Thoracic aorta (tissue), 2 donors: ENCODE results near the gene MAD1L1. TPM values are rescaled to one million over a fixed set of nuclear protein-coding genes. Genes with fewer than 3 reads are reported as not detected.

ENCODE experiments used
- ATAC-seq: fragments of 150-250 bp; one replicate; pipeline ENCODE4 v1.8.0; 2017; ENCODE audit warnings: low read depth; ENCODE audit not compliant: insufficient number of reproducible peaks, low FRiP score
- DNase-seq: peaks from one replicate; pipeline ENCODE4 v3.0.0-alpha.2; 2020; ENCODE audit warnings: low spot score
- H3K27ac ChIP-seq, 2 donors: fragments of 200-600 bp; sonication (generic); 1 replicate in 1 of 2; 2 replicates in 1 of 2; pipeline ENCODE4 v1.5.1; 2016; ENCODE audit warnings: mild to moderate bottlenecking in 2 of 2, moderate library complexity in 2 of 2
- H3K27me3 ChIP-seq: fragments of 200-600 bp; sonication (generic); replicated peaks from 2 replicates; pipeline ENCODE4 v1.6.0; 2016; ENCODE audit warnings: mild to moderate bottlenecking; ENCODE audit not compliant: insufficient read depth
- H3K36me3 ChIP-seq: fragments of 200-600 bp; sonication (generic); one replicate; pipeline ENCODE4 v1.5.1; 2016
- H3K4me1 ChIP-seq, 2 donors: fragments of 200-600 bp; sonication (generic); 1 replicate in 1 of 2; 2 replicates in 1 of 2; pipeline versions ENCODE4 v1.5.1 to v1.6.0; 2016; ENCODE audit warnings: low read depth in 2 of 2, mild to moderate bottlenecking in 1 of 2; ENCODE audit not compliant: control insufficient read depth in 1 of 2
- H3K4me3 ChIP-seq: fragments of 200-600 bp; sonication (generic); 2 replicates; pipeline ENCODE4 v1.5.1; 2016; ENCODE audit warnings: mild to moderate bottlenecking
- H3K9me3 ChIP-seq: fragments of 200-600 bp; sonication (generic); 2 replicates; pipeline ENCODE4 v1.5.1; 2016
- CTCF ChIP-seq: fragments of 200-600 bp; sonication (generic); IDR thresholded peaks from one replicate; pipeline ENCODE4 v1.5.1; 2019; ENCODE audit warnings: antibody characterized with exemption
- total RNA-seq, 2 donors: library from RNA; depleted of rRNA; stranded (reverse); fragments of >200 nt; gene quantifications; one replicate each; pipeline versions ENCODE4 v1.1.0 to v1.2.3, GENCODE V29; 2016

MAD1L1 gene
- total RNA-seq, 2 donors from 2014 or later = 27.4 to 41.3 TPM

- Histone ChIP-seq H3K27me3 (no peaks in the 10 kb centered on the region), H3K9me3 (no peaks in the 10 kb centered on the region), H3K4me1 (peaks cover 14 to 26% of the 10 kb centered on the region in 2 donors), H3K4me3 (no peak overlapping the region), H3K27ac (no peak overlapping the region), H3K36me3 (no peaks in the 10 kb centered on the region)
- TF ChIP-seq CTCF = no peak
- ATAC-seq = no peak
- DNase-seq = no peak
Observed at GRCh38 chr7:2159176-2159520, 73.6 kb downstream of the MAD1L1 start.

- no peaks in the 10 kb centered on the region for H3K9me3 ChIP-seq
- H3K4me3 ChIP-seq = no peak overlapping the region
- ATAC-seq = no peak
- peaks cover 14 to 26% of the 10 kb centered on the region in 2 donors for H3K4me1 ChIP-seq
- H3K27ac ChIP-seq = peak overlapping the region; percentile 72 to 76
- DNase-seq = no peak
- no peaks in the 10 kb centered on the region for H3K27me3 ChIP-seq
- no peaks in the 10 kb centered on the region for H3K36me3 ChIP-seq
- no peak for TF ChIP-seq CTCF
Observed at GRCh38 chr7:2158331-2159175, 74.2 kb downstream of the MAD1L1 start.

- Histone ChIP-seq H3K36me3 (no peaks in the 10 kb centered on the region), H3K4me1 (peaks cover 14 to 26% of the 10 kb centered on the region in 2 donors), H3K9me3 (no peaks in the 10 kb centered on the region), H3K27me3 (no peaks in the 10 kb centered on the region), H3K4me3 (peak overlapping the region; percentile 39), H3K27ac (peak overlapping the region; percentile 72 to 76)
- TF ChIP-seq CTCF = no peak
- DNase-seq (peak; percentile 27), ATAC-seq (peak; percentile 69)
Observed at GRCh38 chr7:2157473-2158279, 75.1 kb downstream of the MAD1L1 start.

- Histone ChIP-seq H3K9me3 (no peaks in the 10 kb centered on the region), H3K4me3 (peak overlapping the region; percentile 39), H3K4me1 (peaks cover 14 to 26% of the 10 kb centered on the region in 2 donors), H3K27me3 (no peaks in the 10 kb centered on the region), H3K27ac (peak overlapping the region; percentile 72 to 76), H3K36me3 (no peaks in the 10 kb centered on the region)
- DNase-seq (no peak), ATAC-seq (no peak)
- no peak for TF ChIP-seq CTCF
Observed at GRCh38 chr7:2156756-2157472, 75.8 kb downstream of the MAD1L1 start.

GRCh38 chr7:2154831-2155230, 77.9 kb downstream of the MAD1L1 start:
- H3K4me1 ChIP-seq = peaks cover 14 to 26% of the 10 kb centered on the region in 2 donors
- no peak overlapping the region for H3K27ac ChIP-seq
- H3K36me3 ChIP-seq = no peaks in the 10 kb centered on the region
- H3K27me3 ChIP-seq = no peaks in the 10 kb centered on the region
- no peak for DNase-seq
- no peak for TF ChIP-seq CTCF
- H3K4me3 ChIP-seq = no peak overlapping the region
- no peak for ATAC-seq
- H3K9me3 ChIP-seq = no peaks in the 10 kb centered on the region
